Gastroesophageal sphincter (tissue), 4 donors: ENCODE measurements around the gene CNTN5. TPM values are rescaled to one million over a fixed set of nuclear protein-coding genes. Genes with fewer than 3 reads are reported as not detected.

Experiments
- ATAC-seq: fragments of 150-250 bp; one replicate; pipeline ENCODE4 v1.9.1; 2016; ENCODE audit warnings: mild to moderate bottlenecking, moderate library complexity
- H3K27ac ChIP-seq, 4 donors: fragments of 200-600 bp; sonication (generic) in 3 of 4; 1 replicate in 3 of 4; 2 replicates in 1 of 4; pipeline ENCODE4 v1.5.1; 2016 to 2019
- H3K27me3 ChIP-seq: fragments of 200-600 bp; sonication (generic); one replicate; pipeline ENCODE4 v1.5.1; 2019
- H3K36me3 ChIP-seq, 2 donors: fragments of 200-600 bp; sonication (generic); one replicate each; pipeline ENCODE4 v1.5.1; 2019; ENCODE audit warnings: control low read depth in 1 of 2
- H3K4me1 ChIP-seq, 3 donors: fragments of 200-600 bp; sonication (generic); 1 replicate in 2 of 3; 2 replicates in 1 of 3; pipeline ENCODE4 v1.5.1; 2016 to 2019; ENCODE audit warnings: control low read depth in 2 of 3
- H3K4me3 ChIP-seq, 2 donors: fragments of 200-600 bp; sonication (generic); one replicate each; pipeline ENCODE4 v1.5.1; 2019; ENCODE audit warnings: mild to moderate bottlenecking in 1 of 2, moderate library complexity in 1 of 2
- H3K9me3 ChIP-seq, 3 donors: fragments of 200-600 bp; sonication (generic); one replicate each; pipeline ENCODE4 v1.5.1; 2017 to 2019; ENCODE audit warnings: control low read depth in 2 of 3
- EP300 ChIP-seq: sonication (generic); formaldehyde crosslinking; IDR thresholded peaks from one replicate; pipeline ENCODE4 v1.6.1; 2017; ENCODE audit warnings: antibody characterized with exemption, mild to moderate bottlenecking
- POLR2A ChIP-seq, 2 donors: fragments of 450-650 bp; IDR thresholded peaks; one replicate each; pipeline ENCODE4 v1.6.1; 2017; ENCODE audit warnings: antibody characterized with exemption in 2 of 2, mild to moderate bottlenecking in 2 of 2, moderate library complexity in 1 of 2
- POLR2AphosphoS5 ChIP-seq: sonication (generic); formaldehyde crosslinking; IDR thresholded peaks from one replicate; pipeline ENCODE4 v1.6.1; 2017; ENCODE audit warnings: antibody characterized with exemption
- WGBS, 2 donors: methylation state at CpG; one replicate each; pipeline ENCODE4 v1.1.5; 2018; ENCODE audit warnings: low coverage in 1 of 2; 5-methylcytosine and 5-hydroxymethylcytosine counted together
- total RNA-seq, 4 donors: library from RNA; depleted of rRNA; stranded (reverse); fragments of >200 nt; gene quantifications; one replicate each; pipeline ENCODE4 v1.1.0, GENCODE V29; 2016
- TF ChIP-seq, protein P1 (sequence below), 4 experiments: fragments of 200-600 bp in 2 of 4; fragments of 450-650 bp in 2 of 4; sonication (generic) in 1 of 4; IDR thresholded peaks; one replicate each; pipeline ENCODE4 v1.5.1; 2017 to 2019; ENCODE audit warnings: antibody characterized with exemption in 4 of 4, mild to moderate bottlenecking in 2 of 4, moderate library complexity in 2 of 4

CNTN5 gene
- total RNA-seq, 4 donors from 2014 or later, result 0.16 TPM; not detected in 3

- H3K27me3 ChIP-seq, result no peaks in the 10 kb centered on the region
- 53 to 57% methylated on average over 2 to 3 of the region's 3 CpGs for WGBS, 2 donors
- no peak overlapping the region for H3K4me3 ChIP-seq
- ATAC-seq, result no peak
- TF ChIP-seq EP300, result no peak
- H3K4me1 ChIP-seq, result no peaks in the 10 kb centered on the region
- H3K9me3 ChIP-seq, result no peaks in the 10 kb centered on the region
- no peak overlapping the region for H3K27ac ChIP-seq
- no peaks in the 10 kb centered on the region for H3K36me3 ChIP-seq
Measured at GRCh38 chr11:99327527-99327926, 306.8 kb downstream of the CNTN5 start.

- H3K27me3 ChIP-seq, result no peaks in the 10 kb centered on the region
- H3K4me3 ChIP-seq, result no peak overlapping the region
- H3K9me3 ChIP-seq, result no peaks in the 10 kb centered on the region
- WGBS, 2 donors, result 82 to 100% methylated on average over 1 of the region's 1 CpG
- H3K36me3 ChIP-seq, result no peaks in the 10 kb centered on the region
- no peak overlapping the region for H3K27ac ChIP-seq
- H3K4me1 ChIP-seq, result no peaks in the 10 kb centered on the region
- ATAC-seq, result no peak
- TF ChIP-seq POLR2A (IDR thresholded peaks at IDR 0.05) (no peak), EP300 (no peak), POLR2AphosphoS5 (no peak)
- TF ChIP-seq, protein P1, sequence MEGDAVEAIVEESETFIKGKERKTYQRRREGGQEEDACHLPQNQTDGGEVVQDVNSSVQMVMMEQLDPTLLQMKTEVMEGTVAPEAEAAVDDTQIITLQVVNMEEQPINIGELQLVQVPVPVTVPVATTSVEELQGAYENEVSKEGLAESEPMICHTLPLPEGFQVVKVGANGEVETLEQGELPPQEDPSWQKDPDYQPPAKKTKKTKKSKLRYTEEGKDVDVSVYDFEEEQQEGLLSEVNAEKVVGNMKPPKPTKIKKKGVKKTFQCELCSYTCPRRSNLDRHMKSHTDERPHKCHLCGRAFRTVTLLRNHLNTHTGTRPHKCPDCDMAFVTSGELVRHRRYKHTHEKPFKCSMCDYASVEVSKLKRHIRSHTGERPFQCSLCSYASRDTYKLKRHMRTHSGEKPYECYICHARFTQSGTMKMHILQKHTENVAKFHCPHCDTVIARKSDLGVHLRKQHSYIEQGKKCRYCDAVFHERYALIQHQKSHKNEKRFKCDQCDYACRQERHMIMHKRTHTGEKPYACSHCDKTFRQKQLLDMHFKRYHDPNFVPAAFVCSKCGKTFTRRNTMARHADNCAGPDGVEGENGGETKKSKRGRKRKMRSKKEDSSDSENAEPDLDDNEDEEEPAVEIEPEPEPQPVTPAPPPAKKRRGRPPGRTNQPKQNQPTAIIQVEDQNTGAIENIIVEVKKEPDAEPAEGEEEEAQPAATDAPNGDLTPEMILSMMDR (IDR thresholded peaks at IDR 0.05), result no peak
Measured at GRCh38 chr11:99333621-99334020, 312.9 kb downstream of the CNTN5 start.

DNA sequence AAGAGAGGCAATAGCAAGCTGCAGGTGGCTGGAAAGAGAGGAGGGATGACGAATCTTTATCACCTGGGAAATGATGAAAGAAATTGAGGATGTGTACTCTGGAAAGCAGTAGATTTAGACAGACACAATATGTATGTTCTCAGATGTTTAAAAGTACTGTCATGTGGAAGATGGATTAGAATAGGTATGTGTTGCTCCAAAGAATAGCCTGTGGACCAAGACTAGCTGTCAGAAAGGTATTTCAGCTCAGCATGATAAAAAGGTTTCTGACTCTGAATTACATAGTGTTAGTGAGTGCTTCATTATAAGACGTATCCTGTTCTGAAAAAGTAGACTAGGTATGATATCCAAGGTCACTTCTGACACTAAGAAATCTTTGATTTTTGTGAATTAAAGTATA lies 322.4 kb downstream of the CNTN5 start:
- no peak for TF ChIP-seq POLR2AphosphoS5
- no peak for TF ChIP-seq EP300
- TF ChIP-seq, protein P1 (IDR thresholded peaks at IDR 0.05), result no peak
- Histone ChIP-seq H3K9me3 (no peaks in the 10 kb centered on the region), H3K27ac (no peak overlapping the region), H3K27me3 (no peaks in the 10 kb centered on the region), H3K4me1 (no peaks in the 10 kb centered on the region), H3K4me3 (no peak overlapping the region), H3K36me3 (no peaks in the 10 kb centered on the region)
- ATAC-seq, result no peak
- 41 to 75% methylated on average over 2 of the region's 2 CpGs for WGBS, 2 donors

DNA sequence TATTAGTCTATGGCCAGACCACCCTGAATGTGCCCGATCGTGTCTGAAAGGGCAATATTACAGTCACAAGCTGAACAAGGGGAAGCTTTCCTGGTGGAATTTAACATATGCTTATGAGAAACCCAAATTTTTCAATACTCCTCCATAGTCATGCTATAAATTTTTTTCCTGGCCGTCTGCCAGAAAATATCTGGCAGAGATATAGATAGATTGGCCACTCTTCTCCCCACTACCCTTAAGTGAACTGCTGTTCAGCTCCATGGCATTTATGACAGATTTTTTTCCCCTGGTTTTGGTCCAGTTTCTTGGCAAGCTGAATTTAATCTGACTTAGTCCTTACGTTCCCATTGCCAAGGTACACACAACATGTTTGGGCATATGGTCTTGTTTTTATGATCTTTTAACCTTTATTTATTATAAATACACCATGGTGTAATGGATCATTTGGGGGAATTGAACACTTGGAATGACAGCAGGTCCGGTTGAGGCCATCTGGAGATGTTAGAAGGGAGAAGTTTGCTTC lies 328.5 kb downstream of the CNTN5 start:
- Histone ChIP-seq H3K27me3 (no peaks in the 10 kb centered on the region), H3K4me3 (no peak overlapping the region), H3K4me1 (no peaks in the 10 kb centered on the region), H3K27ac (no peak overlapping the region), H3K9me3 (no peaks in the 10 kb centered on the region), H3K36me3 (no peaks in the 10 kb centered on the region)
- no peak for TF ChIP-seq POLR2A (IDR thresholded peaks at IDR 0.05)
- WGBS, 2 donors, result 57 to 64% methylated on average over 5 of the region's 5 CpGs
- ATAC-seq, result no peak

- Histone ChIP-seq H3K4me1 (no peaks in the 10 kb centered on the region), H3K27ac (no peak overlapping the region), H3K27me3 (no peaks in the 10 kb centered on the region), H3K36me3 (no peaks in the 10 kb centered on the region), H3K9me3 (no peaks in the 10 kb centered on the region), H3K4me3 (no peak overlapping the region)
- no peak for ATAC-seq
- TF ChIP-seq, protein P1 (IDR thresholded peaks at IDR 0.05), result no peak
- TF ChIP-seq POLR2AphosphoS5 (no peak), POLR2A (IDR thresholded peaks at IDR 0.05) (no peak), EP300 (no peak)
- 20 to 22% methylated on average over 1 of the region's 1 CpG for WGBS, 2 donors
Measured at GRCh38 chr11:99351624-99352023, 330.9 kb downstream of the CNTN5 start.

GRCh38 chr11:99352642-99353041 lies 331.9 kb downstream of the CNTN5 start:
- H3K4me3 ChIP-seq, result no peak overlapping the region
- H3K27me3 ChIP-seq, result no peaks in the 10 kb centered on the region
- no peaks in the 10 kb centered on the region for H3K4me1 ChIP-seq
- H3K27ac ChIP-seq, result no peak overlapping the region
- no peaks in the 10 kb centered on the region for H3K36me3 ChIP-seq
- WGBS, 2 donors, result 100% methylated on average over 1 to 2 of the region's 5 CpGs
- no peak for ATAC-seq
- TF ChIP-seq POLR2AphosphoS5, result no peak
- TF ChIP-seq EP300, result no peak
- TF ChIP-seq POLR2A (IDR thresholded peaks at IDR 0.05), result no peak
- TF ChIP-seq, protein P1 (IDR thresholded peaks at IDR 0.05), result no peak
- no peaks in the 10 kb centered on the region for H3K9me3 ChIP-seq
